Bronchial epithelial cell (primary cell): ENCODE data around the gene POLD4. TPM values are rescaled to one million over a fixed set of nuclear protein-coding genes. Genes with fewer than 3 reads are reported as not detected.
A peak's percentile ranks its signal among the peaks of the same experiment; 100 is the strongest.

ENCODE experiments used
- DNase-seq: peaks from one replicate; pipeline ENCODE4 v3.0.0-alpha.2; 2010; ENCODE audit warnings: low read depth
- FAIRE-seq: peaks from 2 replicates; lab custom pipeline; 2011; peaks lifted over from hg19 to GRCh38; lab: Jason Lieb, UNC
- H3K27me3 ChIP-seq: 2 replicates; pipeline ENCODE4 v1.5.1; 2011; ENCODE audit warnings: low read length; ENCODE audit not compliant: control insufficient read depth, insufficient read depth
- H3K36me3 ChIP-seq: 2 replicates; pipeline ENCODE4 v1.5.1; 2011; ENCODE audit warnings: low read length; ENCODE audit not compliant: control insufficient read depth, insufficient read depth
- H3K4me3 ChIP-seq: 2 replicates; pipeline ENCODE4 v1.5.1; 2011; ENCODE audit warnings: mild to moderate bottlenecking, low read depth, low read length, control low read depth
- total RNA-seq: library from RNA; depleted of rRNA; stranded (reverse); fragments of >200 nt; gene quantifications from 2 replicates; pipeline ENCODE4 v1.2.1, GENCODE V29; 2014
- TF ChIP-seq, protein P1 (sequence below): IDR thresholded peaks from 2 replicates; pipeline ENCODE4 v1.5.1; 2011; ENCODE audit warnings: mild to moderate bottlenecking, moderate library complexity, low read length, control low read depth, inconsistent platforms; ENCODE audit not compliant: insufficient read depth, severe bottlenecking

Gene POLD4
- total RNA-seq, 1 donor from 2014 or later, result 45.8 TPM

DNA sequence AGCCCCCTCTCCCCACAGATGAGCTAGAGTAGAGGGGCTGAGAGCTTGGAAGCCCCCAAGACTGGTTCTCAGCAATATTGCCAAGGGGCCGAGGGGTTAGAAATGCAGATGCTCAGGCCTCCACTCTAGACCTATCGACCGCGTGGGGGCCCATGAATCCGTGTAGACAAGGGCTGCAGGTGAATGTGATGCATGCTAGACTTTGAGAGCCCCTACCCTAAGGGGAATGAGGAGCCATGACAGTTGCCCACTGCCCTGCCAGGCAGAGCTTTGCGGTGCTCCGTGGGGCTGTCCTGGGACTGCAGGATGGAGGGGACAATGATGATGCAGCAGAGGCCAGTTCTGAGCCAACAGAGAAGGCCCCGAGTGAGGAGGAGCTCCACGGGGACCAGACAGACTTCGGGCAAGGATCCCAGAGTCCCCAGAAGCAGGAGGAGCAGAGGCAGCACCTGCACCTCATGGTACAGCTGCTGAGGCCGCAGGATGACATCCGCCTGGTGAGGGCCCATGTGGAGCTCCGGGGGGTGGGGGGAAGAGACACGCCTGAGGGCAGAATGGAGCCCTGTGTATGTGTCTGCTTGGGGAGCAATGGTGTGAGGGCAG is 48.7 kb downstream of the POLD4 start:
- peak overlapping the region; percentile 96 for H3K4me3 ChIP-seq
- FAIRE-seq, result no peak
- TF ChIP-seq, protein P1, sequence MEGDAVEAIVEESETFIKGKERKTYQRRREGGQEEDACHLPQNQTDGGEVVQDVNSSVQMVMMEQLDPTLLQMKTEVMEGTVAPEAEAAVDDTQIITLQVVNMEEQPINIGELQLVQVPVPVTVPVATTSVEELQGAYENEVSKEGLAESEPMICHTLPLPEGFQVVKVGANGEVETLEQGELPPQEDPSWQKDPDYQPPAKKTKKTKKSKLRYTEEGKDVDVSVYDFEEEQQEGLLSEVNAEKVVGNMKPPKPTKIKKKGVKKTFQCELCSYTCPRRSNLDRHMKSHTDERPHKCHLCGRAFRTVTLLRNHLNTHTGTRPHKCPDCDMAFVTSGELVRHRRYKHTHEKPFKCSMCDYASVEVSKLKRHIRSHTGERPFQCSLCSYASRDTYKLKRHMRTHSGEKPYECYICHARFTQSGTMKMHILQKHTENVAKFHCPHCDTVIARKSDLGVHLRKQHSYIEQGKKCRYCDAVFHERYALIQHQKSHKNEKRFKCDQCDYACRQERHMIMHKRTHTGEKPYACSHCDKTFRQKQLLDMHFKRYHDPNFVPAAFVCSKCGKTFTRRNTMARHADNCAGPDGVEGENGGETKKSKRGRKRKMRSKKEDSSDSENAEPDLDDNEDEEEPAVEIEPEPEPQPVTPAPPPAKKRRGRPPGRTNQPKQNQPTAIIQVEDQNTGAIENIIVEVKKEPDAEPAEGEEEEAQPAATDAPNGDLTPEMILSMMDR, result no peak
- H3K27me3 ChIP-seq, result no peaks in the 10 kb centered on the region
- H3K36me3 ChIP-seq, result peaks cover 35% of the 10 kb centered on the region
- no peak for DNase-seq

DNA sequence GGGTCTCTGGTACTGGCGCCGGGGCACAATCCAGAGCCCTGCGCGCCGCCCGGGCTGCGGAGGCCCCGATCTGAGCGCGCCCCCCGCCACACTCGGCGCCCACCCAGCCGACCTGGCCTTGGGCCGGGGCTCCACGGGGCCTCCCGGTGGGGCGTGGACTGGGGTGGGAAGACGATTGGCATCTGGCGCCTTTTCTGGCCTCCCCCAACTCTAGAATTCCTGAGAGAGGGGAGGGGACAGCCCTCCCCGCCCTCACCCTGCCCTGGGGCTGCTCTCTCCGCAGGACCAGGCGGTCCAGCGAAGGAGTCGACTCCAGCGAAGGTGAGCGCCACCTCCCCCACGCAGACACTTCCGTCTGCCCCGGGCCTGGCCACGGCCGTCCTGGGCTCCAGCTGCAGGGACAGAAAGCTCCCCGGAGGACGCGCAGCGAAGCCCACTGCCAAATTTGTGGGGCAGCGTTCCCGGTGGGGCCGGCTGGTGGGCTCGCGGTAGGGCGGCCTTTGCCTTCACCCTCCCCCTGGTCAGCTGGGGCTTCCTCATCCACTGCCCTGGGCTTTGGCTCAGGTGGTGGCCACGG is 49.4 kb downstream of the POLD4 start:
- Histone ChIP-seq H3K27me3 (no peaks in the 10 kb centered on the region), H3K36me3 (peaks cover 35% of the 10 kb centered on the region), H3K4me3 (peak overlapping the region; percentile 96)
- TF ChIP-seq, protein P1, result no peak
- no peak for FAIRE-seq
- DNase-seq, result no peak

DNA sequence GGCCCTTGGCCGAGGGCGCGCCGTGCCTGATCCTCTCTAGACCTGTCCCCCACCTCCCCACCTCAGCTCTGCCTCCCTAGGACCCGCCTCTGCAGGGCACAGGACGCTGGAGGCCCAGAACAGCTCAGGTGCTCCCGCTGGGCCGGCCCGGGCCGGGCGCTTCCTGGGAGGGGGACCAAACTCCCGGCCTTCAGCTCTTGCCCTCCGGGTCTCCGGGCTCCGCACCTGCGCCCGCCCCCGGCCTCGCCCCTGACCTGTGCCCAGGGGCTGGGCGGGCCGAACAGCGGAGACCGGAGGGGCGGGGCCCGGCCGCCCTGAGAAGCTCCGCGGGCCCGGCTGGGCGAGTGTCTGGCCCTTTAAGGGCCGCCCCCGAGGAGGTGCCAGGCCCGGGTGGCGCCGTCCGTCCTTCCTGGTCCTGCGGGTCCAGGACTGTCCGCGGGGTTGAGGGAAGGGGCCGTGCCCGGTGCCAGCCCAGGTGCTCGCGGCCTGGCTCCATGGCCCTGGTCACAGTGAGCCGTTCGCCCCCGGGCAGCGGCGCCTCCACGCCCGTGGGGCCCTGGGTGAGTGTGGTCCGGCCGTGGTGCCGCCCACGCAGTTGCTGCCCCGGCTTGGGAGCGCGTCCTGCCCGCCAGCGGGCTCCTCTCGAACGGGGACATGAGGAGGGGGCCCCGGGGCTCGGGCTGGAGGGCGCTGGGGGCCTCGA is 50.1 kb downstream of the POLD4 start, which contains the start of gene SSH3:
Gene SSH3 (plus strand): TSS at position 399 of the 703 bp plus-strand sequence. CDS start 96 bp downstream, at position 495.
- DNase-seq (peak; percentile 47), FAIRE-seq (no peak)
- Histone ChIP-seq H3K36me3 (peaks cover 34% of the 10 kb centered on the region), H3K4me3 (peak within 1 kb of the TSS; percentile 96), H3K27me3 (no peaks in the 10 kb centered on the region)
- TF ChIP-seq, protein P1, result no peak

DNA sequence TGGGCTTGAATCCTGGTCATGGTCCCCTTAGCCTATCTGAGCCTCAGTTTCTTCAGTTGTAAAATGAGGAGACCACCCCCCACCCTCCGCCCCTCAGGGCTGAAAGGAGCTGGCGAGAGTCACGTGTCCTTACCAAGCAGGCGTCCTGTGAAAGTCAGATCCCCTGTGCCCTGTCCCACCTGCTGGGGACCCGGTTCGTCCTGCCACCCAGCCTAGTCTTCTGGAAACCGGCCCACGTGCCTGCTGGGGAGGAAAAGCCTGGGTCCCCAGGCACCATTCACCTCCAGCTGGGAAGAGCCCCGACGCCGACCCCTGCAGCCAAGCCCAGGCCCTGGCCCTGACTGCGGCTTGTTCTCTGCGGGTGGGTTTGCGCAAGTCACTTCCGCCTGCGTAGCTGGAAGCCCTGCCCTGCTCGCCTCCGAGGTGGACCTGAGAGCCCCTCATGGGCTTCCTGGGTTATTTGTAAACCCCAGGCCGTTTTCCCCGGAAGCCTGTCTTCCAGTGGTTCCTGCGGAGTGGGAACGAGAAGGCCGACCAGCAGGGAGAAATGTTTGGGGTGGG is 50.7 kb downstream of the POLD4 start:
- Histone ChIP-seq H3K4me3 (peak overlapping the region; percentile 96), H3K36me3 (peaks cover 29% of the 10 kb centered on the region), H3K27me3 (no peaks in the 10 kb centered on the region)
- FAIRE-seq (no peak), DNase-seq (peak; percentile 40)
- TF ChIP-seq, protein P1, result no peak

DNA sequence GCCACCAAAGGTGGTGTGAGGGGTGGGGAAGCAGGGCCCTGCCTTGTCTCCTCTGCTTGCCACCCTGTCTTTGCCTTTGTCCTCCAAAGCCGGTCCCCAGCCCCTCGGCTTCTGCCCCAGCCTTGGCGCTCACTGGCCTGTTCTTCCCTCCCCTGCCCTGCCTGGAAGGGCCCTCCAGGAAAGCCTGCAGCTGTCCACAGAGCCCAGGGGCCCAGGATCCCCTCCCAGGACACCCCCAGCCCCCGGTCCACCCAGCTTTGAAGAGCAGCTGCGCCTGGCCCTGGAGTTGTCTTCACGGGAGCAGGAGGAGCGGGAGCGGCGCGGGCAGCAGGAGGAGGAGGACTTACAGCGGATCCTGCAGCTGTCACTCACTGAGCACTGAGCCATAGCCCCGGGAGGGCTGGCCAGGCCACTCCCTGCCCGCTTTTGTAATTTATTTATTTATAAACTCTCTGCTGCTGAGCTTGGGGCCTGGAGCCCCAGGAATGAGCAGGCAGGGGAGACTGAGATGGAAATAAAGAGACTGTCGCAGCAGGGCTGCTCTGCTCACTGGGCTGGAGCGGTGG is 51.3 kb downstream of the POLD4 start:
- TF ChIP-seq, protein P1, result no peak
- peak; percentile 71 for DNase-seq
- H3K36me3 ChIP-seq, result peaks cover 25% of the 10 kb centered on the region
- FAIRE-seq, result no peak
- no peaks in the 10 kb centered on the region for H3K27me3 ChIP-seq
- peak overlapping the region; percentile 96 for H3K4me3 ChIP-seq
